ENCODE measurements around the gene RSAD1.
"Not testable (repeated sequence)": the region's sequence is repeated elsewhere in the genome, so short reads cannot be mapped to it uniquely, and the experiment has no call there.

Gene RSAD1

DNA sequence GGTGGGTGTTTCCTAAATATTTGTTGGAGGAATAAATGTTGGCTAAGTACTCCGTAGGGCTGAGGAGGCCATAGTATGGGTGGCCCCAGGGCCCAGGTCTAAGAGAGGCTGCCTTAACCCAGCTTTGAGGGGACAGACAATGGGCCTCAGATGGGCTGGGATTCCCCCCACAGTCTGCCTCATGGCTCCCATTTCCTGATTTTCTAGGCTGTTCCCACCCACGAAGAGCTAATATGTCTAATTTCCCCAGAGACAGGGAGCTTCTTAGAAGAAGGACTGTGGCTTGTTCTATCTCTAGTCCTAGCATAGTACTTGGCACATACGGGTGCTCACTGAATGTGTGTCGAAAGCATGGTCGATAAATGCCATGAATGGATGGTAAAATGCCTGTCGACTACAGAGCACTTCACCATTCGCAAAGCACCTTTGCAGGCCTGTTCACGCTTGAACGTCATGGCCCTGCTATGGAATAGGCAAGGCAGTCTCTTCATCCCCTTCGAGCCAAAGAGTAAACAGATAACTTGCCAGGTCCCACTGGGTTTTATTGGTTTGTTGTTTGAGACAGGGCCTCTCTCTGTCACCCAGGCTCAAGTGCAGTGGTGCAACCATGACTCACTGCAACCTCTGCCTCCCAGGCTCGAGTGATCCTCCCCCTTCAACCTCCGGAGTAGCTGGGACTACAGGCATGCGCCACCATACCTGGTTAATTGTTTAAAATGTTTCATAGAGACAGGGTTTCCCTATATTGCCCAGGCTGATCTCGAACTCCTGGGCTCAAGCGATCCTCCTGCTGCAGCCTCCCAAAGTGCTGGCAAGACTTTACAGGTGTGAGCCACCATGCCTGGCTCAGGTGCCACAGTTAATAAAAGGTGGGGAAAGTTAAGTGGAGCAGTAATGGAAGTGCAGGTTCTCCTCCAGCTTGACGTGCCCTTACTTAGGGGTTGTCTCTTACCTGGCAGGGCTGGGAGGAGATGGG lies 19.7 kb upstream of the RSAD1 start:
- DNase-seq = no peak

GRCh38 chr17:50459756-50460155 lies 18.9 kb upstream of the RSAD1 start:
- DNase-seq = no peak

DNA sequence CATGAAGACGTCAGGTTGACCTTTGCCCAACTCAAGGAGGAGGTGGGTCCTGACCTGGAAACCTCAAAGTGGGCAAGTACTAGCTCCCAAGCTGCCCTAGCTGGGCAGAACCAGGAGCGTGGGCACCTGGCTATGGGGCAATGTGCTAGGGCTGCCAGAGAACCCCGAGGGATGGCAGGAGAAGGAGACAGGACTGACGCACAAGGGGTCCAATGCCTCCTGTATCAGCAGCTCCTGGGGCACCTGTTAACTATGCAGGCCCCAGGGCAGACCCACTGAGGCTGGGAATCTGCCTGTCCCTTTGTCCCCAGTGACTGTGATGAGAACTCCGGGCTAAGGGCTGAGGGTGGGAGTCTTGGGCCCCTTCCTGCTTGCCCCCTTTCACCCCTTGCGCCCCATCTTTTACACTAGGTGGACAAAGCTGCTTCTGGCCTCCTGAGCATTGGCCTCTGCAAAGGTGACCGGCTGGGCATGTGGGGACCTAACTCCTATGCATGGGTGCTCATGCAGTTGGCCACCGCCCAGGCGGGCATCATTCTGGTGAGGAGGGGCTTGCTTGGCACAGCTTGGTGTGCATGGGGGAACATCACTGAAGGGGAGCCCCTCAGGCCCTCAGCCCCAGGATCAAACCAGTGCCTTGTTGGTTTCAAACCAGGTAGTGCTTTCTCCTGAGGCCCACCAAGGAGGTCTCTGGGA lies 17.7 kb upstream of the RSAD1 start:
- DNase-seq = no peak

- no peak for DNase-seq
These were observed 17.0 kb upstream of the RSAD1 start for GRCh38 chr17:50461550-50462132.

DNA sequence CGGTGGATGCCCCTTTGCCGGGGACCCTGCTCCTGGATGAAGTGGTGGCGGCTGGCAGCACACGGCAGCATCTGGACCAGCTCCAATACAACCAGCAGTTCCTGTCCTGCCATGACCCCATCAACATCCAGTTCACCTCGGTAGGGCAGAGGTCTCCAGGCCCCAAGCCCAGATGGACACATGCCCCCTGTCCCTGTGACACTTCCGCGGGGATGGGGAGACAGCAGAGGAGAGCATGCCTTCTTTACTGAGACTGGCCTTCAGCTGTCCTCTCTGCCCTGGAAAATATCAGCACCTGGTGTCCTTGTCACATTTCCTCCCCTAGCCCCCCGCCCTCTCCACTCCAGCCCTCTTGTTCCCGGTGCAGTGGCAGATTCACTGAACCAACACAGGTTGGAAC lies 16.2 kb upstream of the RSAD1 start:
- no peak for DNase-seq

- no peak for DNase-seq
These were observed 14.5 kb upstream of the RSAD1 start for GRCh38 chr17:50464121-50464520.

- no peak for DNase-seq
These were observed 13.9 kb upstream of the RSAD1 start for GRCh38 chr17:50464736-50465135.

- no peak for DNase-seq
These were observed 13.5 kb upstream of the RSAD1 start for GRCh38 chr17:50465171-50465570.

- no peak for DNase-seq
These were observed 13.0 kb upstream of the RSAD1 start for GRCh38 chr17:50465635-50466034.

GRCh38 chr17:50466371-50467113 lies 12.1 kb upstream of the RSAD1 start:
- no peak for DNase-seq

DNA sequence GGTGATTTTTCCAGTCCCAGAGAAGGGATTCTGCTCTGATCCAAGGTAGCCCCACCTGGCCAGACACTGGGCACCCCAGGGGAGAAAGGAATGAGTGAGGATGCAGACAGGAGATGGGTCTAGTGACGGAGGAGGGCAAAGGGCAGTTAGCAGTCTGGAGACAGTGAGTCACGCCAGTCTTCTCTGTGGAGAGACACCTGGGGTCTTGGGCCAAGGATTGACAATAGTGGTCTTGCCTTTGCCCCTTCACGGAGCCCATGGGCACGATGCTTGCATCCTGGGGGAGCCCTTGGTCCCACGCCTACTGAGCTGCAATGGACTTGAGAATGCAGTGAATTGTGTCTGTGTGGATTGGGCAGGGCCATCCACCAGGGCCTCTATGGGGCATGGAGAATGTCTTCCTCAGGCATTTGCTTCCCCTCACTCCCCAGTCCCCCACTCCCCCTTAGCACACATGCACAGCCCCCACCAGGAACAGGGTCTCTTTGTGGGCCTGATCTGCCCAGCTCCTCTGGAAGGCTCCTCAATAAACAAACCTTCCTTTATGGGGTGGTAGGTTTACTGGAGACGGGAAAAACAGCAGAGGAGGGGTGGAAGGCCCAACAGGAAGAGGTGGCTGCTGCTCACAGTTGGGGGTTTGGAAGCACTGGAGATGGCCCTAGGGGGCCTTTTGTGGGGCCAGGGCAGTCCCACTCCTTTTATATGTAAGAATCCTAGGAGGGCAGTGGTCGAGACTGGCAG lies 11.4 kb upstream of the RSAD1 start:
- no peak for DNase-seq

- DNase-seq = no peak
These were observed 10.8 kb upstream of the RSAD1 start for GRCh38 chr17:50467855-50468303.

GRCh38 chr17:50468304-50469207 lies 10.1 kb upstream of the RSAD1 start, which contains the start of gene CHAD:
Gene CHAD (minus strand): TSS chr17:50468880. CDS start chr17:50468813, 67 bp downstream.
- DNase-seq = no peak

- DNase-seq = no peak
These were observed 9.5 kb upstream of the RSAD1 start for GRCh38 chr17:50469208-50469605.

DNA sequence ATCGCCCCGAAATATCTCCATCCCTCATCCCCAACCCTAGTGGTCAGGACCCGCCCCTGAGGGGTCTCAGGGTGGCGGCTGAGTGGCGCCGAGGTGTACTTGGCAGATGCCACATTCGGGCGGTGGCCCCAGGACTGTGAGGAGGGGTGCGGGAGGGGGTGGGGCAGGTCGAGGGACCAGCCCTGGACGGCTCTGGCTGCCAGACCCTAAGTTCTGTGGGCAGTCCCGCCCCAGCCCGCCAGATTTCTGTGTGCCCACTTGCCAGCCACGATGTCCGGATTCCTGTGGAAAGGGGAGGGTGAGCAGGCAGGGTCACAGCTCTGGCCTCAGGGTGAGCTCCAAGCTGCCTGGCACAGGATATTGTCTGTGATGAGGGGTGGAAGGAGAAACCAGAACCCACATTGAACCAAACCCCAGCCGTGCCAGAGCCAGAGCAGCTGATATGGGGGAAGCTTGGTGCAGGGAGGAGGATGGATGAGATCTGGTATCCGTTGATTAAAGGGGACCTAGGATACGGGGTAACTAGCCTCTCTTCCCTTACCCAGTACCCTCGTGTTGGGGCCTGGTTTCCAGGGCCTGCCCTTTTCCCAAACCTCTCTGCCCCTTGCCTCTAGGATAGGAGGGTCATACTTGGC lies 8.9 kb upstream of the RSAD1 start:
- DNase-seq = no peak

- DNase-seq = no peak
These were observed 8.2 kb upstream of the RSAD1 start for GRCh38 chr17:50470426-50470825.

DNA sequence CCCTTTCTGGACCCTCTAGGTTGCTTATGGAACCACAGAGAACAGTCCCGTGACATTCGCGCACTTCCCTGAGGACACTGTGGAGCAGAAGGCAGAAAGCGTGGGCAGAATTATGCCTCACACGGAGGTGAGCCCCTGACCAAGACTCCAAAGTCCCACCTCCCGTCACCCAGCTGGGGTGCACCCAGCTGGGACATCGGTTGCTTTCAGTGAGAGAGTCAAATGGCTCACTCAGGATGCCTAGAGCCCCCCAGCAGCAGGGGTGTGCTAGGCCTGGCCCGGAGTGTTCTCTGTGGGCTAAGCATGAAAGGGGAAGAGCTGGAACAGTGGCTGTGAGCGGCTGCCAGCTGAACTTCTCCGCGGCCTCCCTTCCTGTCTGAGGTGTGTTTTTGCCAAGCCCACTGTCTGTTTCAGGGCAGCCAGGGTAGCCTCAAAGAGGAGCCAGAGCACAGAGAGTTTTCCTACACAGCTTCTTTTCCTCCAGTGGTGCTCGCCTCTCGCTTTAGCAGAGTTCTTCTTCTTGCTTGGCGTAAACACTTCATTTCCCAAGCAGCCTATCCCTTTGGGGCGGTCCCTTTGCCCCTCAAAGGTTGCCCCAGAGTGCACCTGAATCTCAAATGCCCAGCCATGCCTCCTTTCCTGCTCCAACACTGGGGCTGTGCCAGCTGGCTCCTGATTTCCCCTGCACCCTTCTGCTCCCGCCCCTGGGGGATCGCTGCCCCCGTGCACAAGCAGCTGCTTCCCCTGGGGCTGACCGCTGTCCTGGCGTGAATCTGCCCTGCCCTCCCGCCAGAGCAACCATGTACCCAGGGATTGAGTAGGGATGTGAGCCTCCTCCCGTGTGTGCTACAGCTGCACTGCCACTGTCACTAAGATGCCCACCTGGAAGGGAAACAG lies 7.4 kb upstream of the RSAD1 start:
- no peak for DNase-seq

DNA sequence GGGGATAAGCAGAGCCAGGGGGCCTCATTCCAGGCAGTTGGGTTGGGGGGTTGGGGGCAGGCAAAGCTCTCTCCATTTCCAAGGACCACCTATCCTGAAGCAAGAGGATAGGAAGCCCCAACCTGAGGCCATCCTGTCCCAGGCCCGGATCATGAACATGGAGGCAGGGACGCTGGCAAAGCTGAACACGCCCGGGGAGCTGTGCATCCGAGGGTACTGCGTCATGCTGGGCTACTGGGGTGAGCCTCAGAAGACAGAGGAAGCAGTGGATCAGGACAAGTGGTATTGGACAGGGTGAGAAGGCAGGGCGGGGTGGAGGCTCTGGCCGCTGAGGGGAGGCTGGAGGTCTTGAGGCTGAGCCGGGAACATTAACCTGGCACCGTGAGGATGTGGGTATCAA lies 6.4 kb upstream of the RSAD1 start:
- DNase-seq = no peak

- DNase-seq = not testable (repeated sequence)
These were observed 5.9 kb upstream of the RSAD1 start for GRCh38 chr17:50472761-50473161.

Data from NCI-H446 treated with DMSO at 0.1 percent for 48 hours (cell line).